ENCODE data around the gene FBXW8. TPM values are rescaled to one million over a fixed set of nuclear protein-coding genes. Genes with fewer than 3 reads are reported as not detected.

FBXW8 gene
- total RNA-seq, 1 experiment from 2014 or later: 10.3 TPM

DNA sequence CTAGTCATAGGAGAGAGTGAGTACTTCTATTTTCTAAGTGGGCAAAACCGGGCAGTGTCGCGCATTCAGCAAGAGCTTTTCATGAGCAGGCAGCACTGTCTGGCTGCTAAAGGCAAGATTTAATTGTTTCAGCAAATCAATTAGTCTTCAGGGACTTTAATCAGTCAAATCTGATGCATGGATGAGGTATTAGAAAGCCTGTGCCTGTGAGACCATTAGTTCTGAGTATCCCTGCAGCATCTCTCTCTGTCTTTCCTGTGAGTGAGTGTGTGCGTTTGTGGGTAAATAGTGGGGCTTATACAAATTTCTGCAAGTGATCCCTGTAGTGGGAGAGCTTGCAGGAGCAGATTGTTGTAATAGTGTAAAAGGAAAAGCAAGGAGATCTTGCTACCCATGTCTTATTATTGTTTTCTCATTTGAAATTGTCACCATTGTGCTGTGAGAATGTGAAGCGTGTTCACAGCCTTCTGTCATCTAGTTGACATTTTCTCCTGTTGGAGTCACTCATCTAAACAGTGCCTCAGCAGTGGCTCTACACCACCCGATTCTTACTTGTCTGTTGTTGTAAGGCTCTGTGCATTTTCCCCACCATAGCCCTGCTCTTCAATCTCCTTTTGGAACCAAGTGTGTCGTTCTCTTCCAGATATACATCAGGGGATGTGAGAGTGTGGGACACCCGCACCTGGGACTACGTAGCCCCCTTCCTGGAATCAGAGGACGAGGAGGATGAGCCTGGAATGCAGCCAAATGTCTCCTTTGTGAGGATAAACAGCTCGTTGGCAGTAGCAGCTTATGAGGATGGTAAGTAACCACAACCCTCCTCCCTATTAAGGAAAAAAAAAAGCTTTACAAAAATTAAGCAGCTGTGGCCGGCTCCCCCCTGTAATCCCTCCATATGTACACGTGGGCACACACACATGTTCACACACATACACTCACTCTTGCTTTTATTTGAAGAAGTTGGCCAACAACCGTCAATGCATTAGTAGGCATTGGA, 53.6 kb downstream of the FBXW8 start:
- H3K36me3 ChIP-seq: peaks cover 40% of the 10 kb centered on the region
- no peak overlapping the region for H3K4me3 ChIP-seq
- H3K4me1 ChIP-seq (replicated peaks): 0 out of 2 replicates have a peak, but pooled peaks cover 3% of the 10 kb centered on the region
- H3K27ac ChIP-seq: no peak overlapping the region
- H3K27me3 ChIP-seq (replicated peaks): no peaks in the 10 kb centered on the region
- DNase-seq (ENCODE audit: low read depth in 1 of 2, low spot score in 2 of 2): peak in 1 of 2 experiments; percentile 9
- no peaks in the 10 kb centered on the region for H3K9me3 ChIP-seq (replicated peaks)

DNA sequence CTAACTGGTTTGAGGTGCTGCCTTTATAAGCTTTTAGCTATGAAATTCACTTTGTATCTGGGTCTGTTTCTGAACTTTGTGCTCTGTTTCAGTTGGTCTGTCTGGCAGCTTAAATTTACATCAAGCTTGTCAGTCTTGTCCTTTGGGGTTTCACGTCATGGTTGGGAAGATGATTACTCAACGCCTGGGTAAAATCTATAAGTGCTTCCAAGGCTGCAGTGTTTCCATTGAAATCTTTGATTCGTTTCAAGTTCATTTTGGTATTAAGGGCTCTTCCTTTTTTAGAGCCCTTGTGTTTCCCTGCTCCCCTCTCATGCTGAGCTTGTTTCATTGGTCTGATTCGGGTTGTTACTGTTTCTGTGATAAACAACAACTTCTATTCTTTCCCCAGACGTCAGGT, 58.2 kb downstream of the FBXW8 start:
- Histone ChIP-seq H3K4me3 (no peak overlapping the region), H3K36me3 (peaks cover 44% of the 10 kb centered on the region), H3K27me3 (replicated peaks) (no peaks in the 10 kb centered on the region), H3K4me1 (replicated peaks) (0 out of 2 replicates have a peak, but pooled peaks cover 3% of the 10 kb centered on the region), H3K27ac (no peak overlapping the region), H3K9me3 (replicated peaks) (no peaks in the 10 kb centered on the region)
- no peak for DNase-seq (ENCODE audit: low read depth in 1 of 2, low spot score in 2 of 2)

DNA sequence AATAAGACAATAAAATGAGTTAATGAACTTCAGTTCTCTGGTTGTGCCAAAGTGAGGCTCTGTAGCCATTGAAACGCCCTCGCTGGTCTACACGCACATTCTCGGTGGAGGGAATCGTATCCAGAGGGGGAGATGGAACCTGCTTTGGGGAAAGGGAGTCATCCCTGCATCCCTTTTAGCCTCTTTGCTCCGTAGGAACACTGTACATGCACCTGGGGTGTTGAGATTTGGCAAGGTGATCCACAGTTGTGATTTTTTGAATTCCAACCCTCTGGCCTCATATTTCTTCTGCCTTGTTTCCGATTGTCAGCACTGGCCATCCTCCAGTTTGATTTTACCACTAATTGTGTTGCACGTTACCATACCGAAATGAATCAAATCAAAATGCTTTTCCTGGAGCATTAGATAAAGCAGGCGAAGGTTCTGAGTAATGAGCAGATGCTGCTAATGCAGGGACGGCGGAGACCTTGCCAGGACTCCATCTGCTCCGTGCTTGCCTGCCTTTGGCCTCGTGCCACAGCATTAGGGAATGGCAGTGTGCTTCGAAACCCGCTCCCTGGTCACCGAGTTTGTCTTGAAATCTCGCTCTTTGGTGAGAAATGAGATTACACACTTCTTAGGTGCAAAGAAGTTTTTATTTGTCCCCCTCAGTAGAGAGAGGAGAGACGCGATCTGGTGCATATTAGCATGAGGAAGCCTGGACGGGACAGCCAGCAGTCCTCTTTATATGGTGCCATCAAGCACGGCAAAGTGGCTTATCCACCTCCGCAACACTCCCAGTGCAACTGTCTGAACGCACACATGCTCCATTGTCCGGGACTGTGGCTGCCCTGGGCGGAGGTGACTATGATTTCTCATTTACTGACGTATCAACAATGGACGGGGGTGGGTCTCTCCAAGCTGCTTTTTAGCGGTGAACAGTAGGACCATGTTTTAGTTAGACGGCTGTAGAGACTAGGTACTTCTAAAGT, 59.1 kb downstream of the FBXW8 start:
- no peak for DNase-seq (ENCODE audit: low read depth in 1 of 2, low spot score in 2 of 2)
- Histone ChIP-seq H3K4me3 (no peak overlapping the region), H3K36me3 (peaks cover 36% of the 10 kb centered on the region), H3K27me3 (replicated peaks) (no peaks in the 10 kb centered on the region), H3K27ac (no peak overlapping the region), H3K9me3 (replicated peaks) (no peaks in the 10 kb centered on the region), H3K4me1 (replicated peaks) (no peaks in the 10 kb centered on the region)

DNA sequence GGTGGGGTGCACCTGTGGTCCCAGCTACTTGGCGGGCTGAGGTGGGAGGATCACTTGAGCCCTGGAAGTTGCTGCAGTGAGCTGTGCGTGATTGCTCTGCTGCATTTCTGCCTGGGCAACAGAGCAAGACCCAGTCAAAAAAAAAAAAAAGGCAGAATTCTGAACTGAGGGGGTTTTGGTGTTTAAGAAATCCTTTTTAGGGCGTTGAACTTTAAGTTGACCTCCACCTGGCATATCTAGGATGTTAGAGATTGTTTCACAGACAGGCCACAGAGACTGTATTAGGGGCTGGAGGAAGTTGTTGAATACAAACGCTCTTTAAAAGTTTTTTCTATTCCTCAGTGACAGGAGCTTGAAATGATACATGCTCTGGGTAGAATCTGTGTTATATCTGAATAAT, 60.5 kb downstream of the FBXW8 start:
- DNase-seq (ENCODE audit: low read depth in 1 of 2, low spot score in 2 of 2): no peak
- no peak overlapping the region for H3K27ac ChIP-seq
- no peaks in the 10 kb centered on the region for H3K4me1 ChIP-seq (replicated peaks)
- H3K27me3 ChIP-seq (replicated peaks): no peaks in the 10 kb centered on the region
- H3K36me3 ChIP-seq: peaks cover 31% of the 10 kb centered on the region
- H3K4me3 ChIP-seq: no peak overlapping the region
- H3K9me3 ChIP-seq (replicated peaks): no peaks in the 10 kb centered on the region

DNA sequence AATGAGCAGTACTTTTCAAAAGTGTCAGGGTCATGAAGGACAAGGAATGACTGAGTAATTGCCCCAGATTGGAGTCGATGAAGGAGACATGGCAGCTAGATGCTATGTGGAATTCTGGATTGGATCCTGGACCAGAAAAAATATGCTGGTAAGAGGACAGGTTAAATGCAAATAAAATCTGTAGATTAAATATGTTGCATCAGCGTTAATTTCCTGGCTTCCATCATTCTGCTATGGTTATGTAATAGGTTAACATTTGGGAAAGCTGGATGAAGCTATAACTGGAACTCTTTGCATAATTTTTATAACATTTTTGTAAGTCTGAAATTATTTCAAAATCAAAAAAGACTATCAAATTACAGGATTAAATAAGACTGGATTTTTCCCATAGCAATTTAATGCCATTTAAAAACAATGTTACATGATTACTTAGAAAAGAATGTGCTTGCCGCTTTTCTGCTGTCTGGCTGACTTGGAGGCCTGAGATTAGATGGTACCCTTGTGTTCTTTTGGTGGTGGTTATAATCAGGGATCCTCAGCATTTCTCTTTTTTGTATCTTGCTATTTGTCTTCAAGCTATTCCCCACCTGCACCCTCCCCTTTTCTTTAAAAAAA, 65.1 kb downstream of the FBXW8 start:
- Histone ChIP-seq H3K36me3 (peaks cover 16% of the 10 kb centered on the region), H3K4me1 (replicated peaks) (no peaks in the 10 kb centered on the region), H3K4me3 (no peak overlapping the region), H3K27ac (no peak overlapping the region), H3K27me3 (replicated peaks) (no peaks in the 10 kb centered on the region), H3K9me3 (replicated peaks) (no peaks in the 10 kb centered on the region)
- no peak for DNase-seq (ENCODE audit: low read depth in 1 of 2, low spot score in 2 of 2)

DNA sequence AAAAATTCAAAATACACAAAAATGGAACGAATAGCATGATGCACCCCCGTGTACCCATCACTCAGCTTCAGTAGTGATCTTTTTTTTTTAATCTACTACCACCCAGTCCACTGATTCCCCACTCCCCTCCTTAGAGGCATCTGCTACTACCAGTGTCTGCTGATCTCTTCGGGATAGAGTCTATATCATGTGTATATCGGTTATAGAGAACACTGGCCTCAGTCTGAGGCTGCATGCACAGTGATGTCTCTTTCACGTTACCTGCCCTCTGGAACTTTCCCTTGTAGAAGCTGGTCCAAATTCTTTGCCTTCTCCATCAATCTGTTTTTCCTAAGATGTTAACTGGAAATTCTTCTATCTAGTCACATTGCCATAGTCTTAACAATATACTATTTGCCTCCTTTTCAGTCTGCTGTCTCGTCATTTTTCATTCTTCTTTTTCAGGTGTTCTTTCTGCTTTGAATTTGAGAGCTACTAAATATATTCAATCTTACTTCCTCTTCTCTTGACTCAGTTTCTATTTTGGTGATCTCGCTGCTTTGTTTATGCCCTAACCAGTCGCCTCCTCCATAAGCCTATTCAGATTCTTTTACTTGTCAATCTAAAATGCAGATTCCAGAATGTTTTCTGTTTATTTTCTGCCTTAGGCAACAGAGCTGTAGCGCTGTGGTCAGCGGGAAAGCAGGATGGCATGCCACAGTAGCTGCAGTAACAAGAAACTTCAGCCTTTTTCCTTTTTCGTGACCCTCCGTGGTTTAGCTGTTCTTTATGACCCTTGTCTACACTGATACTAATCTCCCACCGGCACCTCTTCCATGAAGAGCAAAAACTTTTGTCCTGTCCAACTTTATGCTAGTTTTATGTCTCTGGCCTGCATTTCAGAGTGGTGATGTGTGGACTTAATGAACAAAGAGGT, 67.0 kb downstream of the FBXW8 start:
- peaks cover 7% of the 10 kb centered on the region for H3K4me1 ChIP-seq (replicated peaks)
- DNase-seq (ENCODE audit: low read depth in 1 of 2, low spot score in 2 of 2): no peak
- no peak overlapping the region for H3K4me3 ChIP-seq
- H3K9me3 ChIP-seq (replicated peaks): no peaks in the 10 kb centered on the region; the same call in 1 of the 2 replicates
- H3K27ac ChIP-seq: no peak overlapping the region
- H3K27me3 ChIP-seq (replicated peaks): no peaks in the 10 kb centered on the region
- peaks cover 16% of the 10 kb centered on the region for H3K36me3 ChIP-seq

DNA sequence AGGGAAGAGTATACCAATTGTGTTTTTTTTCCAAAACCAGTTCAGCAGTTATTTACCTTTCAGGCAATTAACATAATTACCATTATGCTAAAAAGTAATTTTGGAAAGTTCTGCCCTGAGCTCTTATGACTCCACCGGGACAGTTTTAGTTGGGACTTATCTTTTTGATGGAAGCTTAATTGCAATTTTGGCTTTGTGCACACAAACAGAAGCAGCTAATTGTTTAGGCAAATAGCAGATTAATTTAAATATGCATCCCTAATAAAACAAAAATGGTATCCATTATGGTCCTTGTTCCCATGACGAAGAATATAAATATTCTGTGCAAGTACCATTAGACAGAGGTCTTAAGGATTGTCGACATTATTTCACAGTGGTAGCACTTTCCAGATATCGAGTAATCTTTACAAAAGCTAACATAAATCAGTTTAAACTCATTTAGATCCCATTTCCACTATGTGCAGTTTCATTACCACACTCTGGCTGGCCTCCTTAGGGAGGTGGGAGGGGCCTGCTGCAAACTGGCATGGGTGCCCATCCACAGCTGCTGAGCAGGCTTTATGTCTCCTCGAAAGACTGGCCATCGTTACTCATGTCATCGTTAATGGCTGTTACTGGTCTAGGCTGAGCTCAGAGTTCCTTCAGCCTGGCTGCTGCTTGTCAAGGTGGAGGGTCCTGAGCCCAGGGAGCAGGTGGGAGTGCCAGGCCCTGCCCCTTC, 68.2 kb downstream of the FBXW8 start:
- Histone ChIP-seq H3K27ac (no peak overlapping the region), H3K4me1 (replicated peaks) (peaks cover 20% of the 10 kb centered on the region), H3K9me3 (replicated peaks) (no peaks in the 10 kb centered on the region; the same call in 1 of the 2 replicates), H3K4me3 (no peak overlapping the region), H3K36me3 (peaks cover 7% of the 10 kb centered on the region; the same call in 1 of the 2 replicates), H3K27me3 (replicated peaks) (no peaks in the 10 kb centered on the region)
- no peak for DNase-seq (ENCODE audit: low read depth in 1 of 2, low spot score in 2 of 2)

DNA sequence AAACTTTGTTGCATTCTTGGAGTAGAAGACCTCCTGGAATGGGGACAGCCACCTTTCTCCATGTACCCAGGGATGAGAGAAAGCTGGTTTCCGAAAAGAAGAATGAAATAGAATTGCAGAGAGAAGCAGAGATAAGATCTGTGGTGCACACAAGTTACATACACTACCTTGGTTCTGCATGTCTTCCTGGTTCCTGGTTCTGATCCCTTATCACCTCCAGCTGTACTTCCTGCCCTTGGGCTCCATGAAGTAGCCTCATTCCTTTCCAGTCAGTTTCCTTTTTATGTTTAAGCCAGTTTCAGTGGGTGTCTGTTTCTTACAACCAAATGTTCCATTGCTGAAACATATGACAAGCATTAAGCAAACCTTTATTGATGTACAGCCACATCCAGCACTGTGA, 69.3 kb downstream of the FBXW8 start:
- Histone ChIP-seq H3K4me3 (no peak overlapping the region), H3K4me1 (replicated peaks) (peaks cover 21% of the 10 kb centered on the region), H3K9me3 (replicated peaks) (no peaks in the 10 kb centered on the region; the same call in 1 of the 2 replicates), H3K27me3 (replicated peaks) (no peaks in the 10 kb centered on the region), H3K27ac (no peak overlapping the region), H3K36me3 (0 out of 2 replicates have a peak, but pooled peaks cover 7% of the 10 kb centered on the region)
- no peak for DNase-seq (ENCODE audit: low read depth in 1 of 2, low spot score in 2 of 2)

DNA sequence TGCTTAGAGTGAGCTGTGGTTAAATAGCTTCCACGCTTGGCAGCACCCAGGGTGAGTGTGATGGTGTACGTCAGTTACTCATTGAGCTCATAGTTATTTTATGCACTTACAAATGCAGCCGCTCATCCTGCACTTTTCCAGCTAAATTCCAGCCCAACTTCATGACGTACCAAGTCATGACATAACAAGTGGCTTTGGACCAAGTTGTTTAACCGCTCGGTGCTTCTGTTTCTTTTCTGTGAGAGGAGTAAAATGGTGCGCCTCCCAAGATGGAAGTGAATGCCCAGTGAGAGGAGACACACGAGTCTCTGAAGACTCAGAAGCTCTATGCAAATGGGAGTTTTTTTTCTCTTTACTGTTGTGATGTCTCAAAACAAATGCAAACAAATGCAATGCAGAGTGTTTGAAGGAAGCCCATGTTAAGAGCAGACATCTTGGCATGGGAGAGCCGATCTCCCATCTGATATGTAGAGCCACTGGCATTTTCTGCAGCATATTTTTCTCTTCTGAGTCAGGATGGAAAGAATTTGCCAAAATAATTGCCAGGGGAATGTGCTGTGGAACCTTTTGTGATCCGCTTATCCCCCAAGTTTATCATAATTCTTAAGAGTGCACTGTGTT, 72.2 kb downstream of the FBXW8 start:
- Histone ChIP-seq H3K36me3 (peaks cover 9% of the 10 kb centered on the region; the same call in 1 of the 2 replicates), H3K27me3 (replicated peaks) (no peaks in the 10 kb centered on the region), H3K4me1 (replicated peaks) (peaks cover 21% of the 10 kb centered on the region), H3K9me3 (replicated peaks) (no peaks in the 10 kb centered on the region; the same call in 1 of the 2 replicates), H3K27ac (peak overlapping the region; percentile 42), H3K4me3 (no peak overlapping the region)
- peak in 1 of 2 experiments; percentile 52 for DNase-seq (ENCODE audit: low read depth in 1 of 2, low spot score in 2 of 2)

DNA sequence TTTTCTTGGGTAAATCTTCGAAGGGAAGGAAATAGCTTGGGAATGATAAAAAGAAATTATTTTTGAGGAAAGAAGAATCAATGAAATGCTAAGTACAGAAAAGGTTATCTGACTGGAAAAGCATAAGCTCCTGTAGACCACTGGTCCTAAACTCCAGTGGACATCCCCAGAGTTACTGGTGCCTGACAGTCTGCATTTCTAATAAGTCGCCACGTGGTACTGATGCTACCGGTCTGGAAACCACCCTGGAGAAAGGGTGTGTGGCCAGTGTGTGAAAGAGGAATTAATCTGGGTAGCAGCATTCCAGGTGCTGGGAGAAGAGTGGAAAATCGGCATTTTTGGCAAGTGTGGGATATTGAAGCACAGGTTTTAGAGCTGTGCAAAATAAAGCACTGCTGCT, 73.3 kb downstream of the FBXW8 start:
- 0 out of 2 replicates have a peak overlapping the region, but pooled peaks have one; percentile 37 for H3K27ac ChIP-seq
- H3K9me3 ChIP-seq (replicated peaks): no peaks in the 10 kb centered on the region; the same call in 1 of the 2 replicates
- peaks cover 21% of the 10 kb centered on the region for H3K4me1 ChIP-seq (replicated peaks)
- H3K4me3 ChIP-seq: no peak overlapping the region
- no peak for DNase-seq (ENCODE audit: low read depth in 1 of 2, low spot score in 2 of 2)
- H3K36me3 ChIP-seq: peaks cover 13% of the 10 kb centered on the region
- H3K27me3 ChIP-seq (replicated peaks): no peaks in the 10 kb centered on the region

DNA sequence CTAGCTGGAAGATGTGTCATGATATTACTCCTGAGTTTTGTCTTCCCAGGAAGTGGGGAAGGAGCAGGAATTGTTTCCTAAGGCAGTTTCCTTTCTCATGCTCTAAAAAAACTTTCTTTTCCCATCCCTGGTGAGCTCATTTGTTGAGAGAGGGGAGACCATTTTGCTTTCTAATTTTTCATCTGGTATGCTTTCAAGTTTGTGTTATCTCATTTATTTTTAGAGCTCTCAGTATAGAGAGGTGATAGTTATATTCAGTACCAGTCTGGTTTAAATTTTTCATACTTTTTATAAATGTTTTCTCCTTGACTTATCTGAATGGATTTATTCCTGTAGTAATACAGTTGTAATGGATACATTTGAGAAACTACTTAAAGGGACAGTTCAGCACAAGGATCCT, 79.6 kb downstream of the FBXW8 start:
- H3K27ac ChIP-seq: no peak overlapping the region
- peaks cover 40% of the 10 kb centered on the region for H3K36me3 ChIP-seq
- H3K4me3 ChIP-seq: no peak overlapping the region
- no peaks in the 10 kb centered on the region for H3K9me3 ChIP-seq (replicated peaks)
- no peak for DNase-seq (ENCODE audit: low read depth in 1 of 2, low spot score in 2 of 2)
- no peaks in the 10 kb centered on the region for H3K4me1 ChIP-seq (replicated peaks)
- H3K27me3 ChIP-seq (replicated peaks): no peaks in the 10 kb centered on the region
